Right lobe of liver (tissue), 4 donors: Measurements from ENCODE around the gene DUSP7.

Source experiments
- CTCF ChIP-seq, 4 donors: fragments of 200-600 bp in 3 of 4; fragments of 450-650 bp in 1 of 4; IDR thresholded peaks; one replicate each; pipeline versions ENCODE4 v1.5.1 to v1.8.0; 2016 to 2022; ENCODE audit warnings: antibody characterized with exemption in 4 of 4, mild to moderate bottlenecking in 2 of 4
- POLR2A ChIP-seq: fragments of 450-650 bp; IDR thresholded peaks from one replicate; pipeline ENCODE4 v1.6.1; 2017; ENCODE audit warnings: antibody characterized with exemption, mild to moderate bottlenecking
- donor health status: DM: no; HTN: no; CAD: no.
- donor health status: DM: no; HTN: no; CAD: no.
- donor health status: DM: no; HTN: yes; CAD: no.

GRCh38 chr3:52072020-52072419, 15.6 kb upstream of the DUSP7 start:
- TF ChIP-seq CTCF (IDR thresholded peaks at IDR 0.05) (no peak), POLR2A (no peak)
